OCI-LY1 (cell line): ENCODE measurements around the gene CBY1.

Experiments used
- H2AFZ ChIP-seq: fragments of 200-600 bp; sonication (generic), shearing (Covaris generic); 2 replicates; pipeline ENCODE4 v1.6.0; 2014; ENCODE audit warnings: antibody characterized with exemption, mild to moderate bottlenecking, low read length
- H3F3A ChIP-seq: fragments of 200-600 bp; sonication (generic), shearing (Covaris generic); 2 replicates; pipeline ENCODE4 v1.6.0; 2014; ENCODE audit warnings: mild to moderate bottlenecking, antibody characterized with exemption, low read length, moderate library complexity; ENCODE audit not compliant: insufficient read depth
- H3K27ac ChIP-seq: fragments of 200-600 bp; sonication (generic); 2 replicates; pipeline ENCODE4 v1.5.1; 2014; ENCODE audit warnings: low read length, mixed run types, mild to moderate bottlenecking, low read depth; ENCODE audit not compliant: poor library complexity, severe bottlenecking
- H3K27me3 ChIP-seq: fragments of 200-600 bp; sonication (generic); 2 replicates; pipeline ENCODE4 v1.6.0; 2014; ENCODE audit warnings: antibody characterized with exemption, mild to moderate bottlenecking, low read length, moderate library complexity; ENCODE audit not compliant: insufficient read depth
- H3K36me3 ChIP-seq: fragments of 200-600 bp; sonication (generic); 2 replicates; pipeline ENCODE4 v1.6.1; 2014; ENCODE audit warnings: mild to moderate bottlenecking, antibody characterized with exemption, low read length, moderate library complexity, mixed read lengths; ENCODE audit not compliant: insufficient read depth
- H3K4me1 ChIP-seq: fragments of 200-600 bp; sonication (generic); 2 replicates; pipeline ENCODE4 v1.5.1; 2014; ENCODE audit warnings: mild to moderate bottlenecking, low read length, moderate library complexity; ENCODE audit not compliant: insufficient read depth, severe bottlenecking
- H3K4me2 ChIP-seq: fragments of 200-600 bp; sonication (generic), shearing (Covaris generic); 2 replicates; pipeline ENCODE4 v1.6.1; 2014; ENCODE audit warnings: low read length
- H3K4me3 ChIP-seq: fragments of 200-600 bp; sonication (generic); 2 replicates; pipeline ENCODE4 v1.5.1; 2014; ENCODE audit warnings: low read length, low read depth, mild to moderate bottlenecking, mixed read lengths; ENCODE audit not compliant: poor library complexity, severe bottlenecking
- H3K79me2 ChIP-seq: fragments of 200-600 bp; shearing (Covaris generic); 2 replicates; pipeline ENCODE4 v1.6.1; 2016; ENCODE audit warnings: mixed run types, low read length, mixed read lengths; ENCODE audit not compliant: insufficient read depth
- H3K9ac ChIP-seq: fragments of 200-600 bp; sonication (generic), shearing (Covaris generic); 2 replicates; pipeline ENCODE4 v1.6.1; 2014; ENCODE audit warnings: mild to moderate bottlenecking, low read length, mixed read lengths
- H3K9me2 ChIP-seq: fragments of 200-600 bp; sonication (generic), shearing (Covaris generic); 2 replicates; pipeline ENCODE4 v1.6.1; 2014; ENCODE audit warnings: low read depth, mild to moderate bottlenecking, low read length, mixed read lengths
- H3K9me3 ChIP-seq: fragments of 200-600 bp; shearing (Covaris generic); 2 replicates; pipeline ENCODE4 v1.6.1; 2014; ENCODE audit warnings: low read length, mixed read lengths
- H4K20me1 ChIP-seq: fragments of 200-600 bp; sonication (generic), shearing (Covaris generic); 2 replicates; pipeline ENCODE4 v1.6.0; 2016; ENCODE audit warnings: mild to moderate bottlenecking, low read length; ENCODE audit not compliant: insufficient read depth
- EZH2 ChIP-seq: fragments of 200-600 bp; sonication (generic), shearing (Covaris generic); IDR thresholded peaks from 2 replicates; pipeline ENCODE4 v1.8.0; 2017; ENCODE audit warnings: borderline replicate concordance, mixed run types, mild to moderate bottlenecking, antibody characterized with exemption, low read length, moderate library complexity, mixed read lengths
- TF ChIP-seq, protein P1 (sequence below): fragments of 200-600 bp; sonication (generic), shearing (Covaris generic); IDR thresholded peaks from 2 replicates; pipeline ENCODE4 v1.5.1; 2017; ENCODE audit warnings: mild to moderate bottlenecking, antibody characterized with exemption, low read length, moderate library complexity, mixed read lengths

CBY1 gene

DNA sequence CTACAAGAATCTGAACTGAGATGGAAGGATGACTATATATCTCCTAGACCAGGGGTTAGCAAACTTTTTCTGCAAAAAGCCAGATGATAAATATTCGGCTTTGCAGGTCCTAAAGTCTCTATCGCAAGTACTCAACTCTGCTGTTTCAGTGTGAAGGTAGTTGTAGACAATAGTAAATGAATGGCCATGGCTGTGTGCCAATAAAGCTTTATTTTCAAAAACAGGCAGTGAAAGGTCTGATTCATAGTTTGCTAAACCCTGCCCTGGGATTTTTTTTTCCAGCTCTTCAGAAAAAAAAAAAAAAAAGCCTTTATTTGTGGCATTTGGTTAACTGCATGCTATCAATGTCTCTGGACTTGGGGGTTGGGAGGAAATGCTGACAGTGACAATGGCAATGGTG is 37.8 kb upstream of the CBY1 start:
- Histone ChIP-seq H3K79me2 (no peaks in the 10 kb centered on the region), H3K9me2 (no peaks in the 10 kb centered on the region), H3K9ac (no peak overlapping the region), H3K27ac (no peak overlapping the region), H3K4me1 (no peaks in the 10 kb centered on the region), H3K27me3 (no peaks in the 10 kb centered on the region), H3K36me3 (peaks cover 8% of the 10 kb centered on the region; the same call in 1 of the 2 replicates), H3K4me3 (no peak overlapping the region), H2AFZ (no peak overlapping the region), H3F3A (no peaks in the 10 kb centered on the region), H3K4me2 (no peak overlapping the region), H3K9me3 (peaks cover 4% of the 10 kb centered on the region; the same call in 1 of the 2 replicates), H4K20me1 (no peaks in the 10 kb centered on the region)
- TF ChIP-seq EZH2 = no peak
- TF ChIP-seq, protein P1, sequence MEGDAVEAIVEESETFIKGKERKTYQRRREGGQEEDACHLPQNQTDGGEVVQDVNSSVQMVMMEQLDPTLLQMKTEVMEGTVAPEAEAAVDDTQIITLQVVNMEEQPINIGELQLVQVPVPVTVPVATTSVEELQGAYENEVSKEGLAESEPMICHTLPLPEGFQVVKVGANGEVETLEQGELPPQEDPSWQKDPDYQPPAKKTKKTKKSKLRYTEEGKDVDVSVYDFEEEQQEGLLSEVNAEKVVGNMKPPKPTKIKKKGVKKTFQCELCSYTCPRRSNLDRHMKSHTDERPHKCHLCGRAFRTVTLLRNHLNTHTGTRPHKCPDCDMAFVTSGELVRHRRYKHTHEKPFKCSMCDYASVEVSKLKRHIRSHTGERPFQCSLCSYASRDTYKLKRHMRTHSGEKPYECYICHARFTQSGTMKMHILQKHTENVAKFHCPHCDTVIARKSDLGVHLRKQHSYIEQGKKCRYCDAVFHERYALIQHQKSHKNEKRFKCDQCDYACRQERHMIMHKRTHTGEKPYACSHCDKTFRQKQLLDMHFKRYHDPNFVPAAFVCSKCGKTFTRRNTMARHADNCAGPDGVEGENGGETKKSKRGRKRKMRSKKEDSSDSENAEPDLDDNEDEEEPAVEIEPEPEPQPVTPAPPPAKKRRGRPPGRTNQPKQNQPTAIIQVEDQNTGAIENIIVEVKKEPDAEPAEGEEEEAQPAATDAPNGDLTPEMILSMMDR = no peak

DNA sequence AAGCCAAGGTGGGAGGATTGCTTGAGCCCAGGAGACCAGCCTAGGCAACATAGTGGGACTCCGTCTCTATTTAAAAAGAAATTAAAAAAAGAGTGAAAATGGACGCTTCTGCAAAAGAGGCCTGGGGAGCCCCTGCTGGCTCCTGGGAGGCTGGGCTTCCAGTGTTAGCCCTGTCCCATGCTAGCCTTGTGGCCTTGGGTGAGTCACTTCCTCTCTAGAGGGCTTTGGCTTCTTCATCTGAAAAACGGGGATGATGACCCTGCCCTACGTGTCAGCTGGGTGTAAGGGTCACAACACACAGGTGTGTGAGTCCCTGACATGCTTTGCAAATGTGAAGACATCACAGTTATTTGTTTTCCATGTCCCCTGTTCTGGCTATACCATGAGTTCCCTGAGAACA is 33.1 kb upstream of the CBY1 start:
- no peaks in the 10 kb centered on the region for H4K20me1 ChIP-seq
- H3K4me3 ChIP-seq = no peak overlapping the region
- H3K27me3 ChIP-seq = no peaks in the 10 kb centered on the region
- peaks cover under 1% of the 10 kb centered on the region; the same call in 1 of the 2 replicates for H3K9me3 ChIP-seq
- H3K79me2 ChIP-seq = no peaks in the 10 kb centered on the region
- no peaks in the 10 kb centered on the region for H3K4me1 ChIP-seq
- no peak overlapping the region for H3K4me2 ChIP-seq
- H3K9ac ChIP-seq = no peak overlapping the region
- TF ChIP-seq EZH2 = no peak
- TF ChIP-seq, protein P1 = no peak
- no peak overlapping the region for H2AFZ ChIP-seq
- no peaks in the 10 kb centered on the region for H3F3A ChIP-seq
- H3K36me3 ChIP-seq = peaks cover 3% of the 10 kb centered on the region; the same call in 1 of the 2 replicates
- no peaks in the 10 kb centered on the region for H3K9me2 ChIP-seq
- no peak overlapping the region for H3K27ac ChIP-seq

DNA sequence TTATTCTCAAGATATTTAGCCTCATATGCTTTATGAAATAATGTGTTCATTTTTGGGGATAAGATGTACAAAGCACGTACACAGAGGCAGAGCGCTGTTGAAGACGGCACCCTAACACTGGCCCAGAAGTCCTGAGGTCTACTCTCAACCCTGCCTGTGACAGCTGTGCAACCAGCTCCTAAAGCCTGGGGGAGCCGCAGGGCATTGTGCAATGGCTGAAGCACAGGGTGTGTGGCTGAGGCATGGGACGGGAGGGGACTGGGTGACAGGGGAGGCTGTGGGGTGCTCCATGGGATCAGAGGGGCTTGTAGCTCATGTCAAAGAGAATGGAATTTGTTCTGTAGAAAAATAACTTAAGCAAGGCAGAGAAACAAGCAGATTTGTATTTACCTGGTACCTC is 28.0 kb upstream of the CBY1 start:
- no peaks in the 10 kb centered on the region for H3K79me2 ChIP-seq
- H3F3A ChIP-seq = no peaks in the 10 kb centered on the region
- no peaks in the 10 kb centered on the region for H3K36me3 ChIP-seq
- no peak overlapping the region for H3K27ac ChIP-seq
- H3K4me2 ChIP-seq = no peak overlapping the region
- H2AFZ ChIP-seq = no peak overlapping the region
- H4K20me1 ChIP-seq = no peaks in the 10 kb centered on the region
- no peaks in the 10 kb centered on the region for H3K9me3 ChIP-seq
- H3K9ac ChIP-seq = no peak overlapping the region
- no peak overlapping the region for H3K4me3 ChIP-seq
- TF ChIP-seq EZH2 = no peak
- TF ChIP-seq, protein P1 = no peak
- H3K4me1 ChIP-seq = no peaks in the 10 kb centered on the region
- no peaks in the 10 kb centered on the region for H3K27me3 ChIP-seq
- H3K9me2 ChIP-seq = no peaks in the 10 kb centered on the region
